HG02852 (cell line): ENCODE results near the gene YEATS2.
"Not testable (repeated sequence)": the region's sequence is repeated elsewhere in the genome, so short reads cannot be mapped to it uniquely, and the experiment has no call there.

Experiments
- ATAC-seq: cut with Tn5 transposase; IDR thresholded peaks from one replicate; pipeline ENCODE4 v1.9.1; 2021; ENCODE audit warnings: mild to moderate bottlenecking, moderate library complexity; ENCODE audit not compliant: unreplicated experiment

YEATS2 gene

DNA sequence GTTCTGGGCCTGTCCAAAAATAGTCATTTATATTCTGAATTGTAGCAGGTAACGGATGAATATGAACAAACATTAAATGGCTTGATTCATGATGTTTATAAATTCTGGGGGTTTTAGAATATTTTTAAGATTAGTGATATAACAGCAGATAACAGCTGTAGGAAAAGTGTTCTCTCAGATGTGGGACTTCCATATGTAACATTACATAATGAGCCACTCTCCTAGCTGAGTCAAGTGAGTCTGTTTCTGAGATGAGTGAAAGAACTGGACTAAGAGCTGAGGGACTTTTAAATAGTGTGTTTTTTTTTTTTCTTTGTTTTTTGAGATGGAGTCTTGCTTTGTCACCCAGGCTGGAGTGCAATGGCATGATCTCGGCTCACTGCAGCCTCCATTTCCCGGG, 13.9 kb downstream of the YEATS2 start:
- no peak for ATAC-seq

- no peak for ATAC-seq
Measured at GRCh38 chr3:183714622-183715021, 17.0 kb downstream of the YEATS2 start.

DNA sequence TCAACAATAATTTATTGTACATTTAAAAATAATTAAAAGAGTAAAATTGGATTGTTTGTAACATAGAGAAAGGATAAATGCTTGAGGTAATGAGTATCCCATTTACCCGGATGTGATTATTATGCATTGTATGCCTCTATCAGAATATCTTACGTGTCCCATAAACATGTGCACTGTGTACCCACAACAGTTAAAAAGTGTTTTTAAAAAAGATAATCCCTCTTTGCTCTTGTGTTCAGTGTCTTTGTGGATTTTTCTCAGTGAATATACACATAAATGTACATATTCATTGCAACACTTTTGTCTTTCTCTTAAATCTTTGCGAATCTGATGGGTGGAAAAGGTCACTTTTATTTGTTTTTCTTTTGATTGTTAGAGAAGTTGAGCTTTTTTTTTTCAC, 20.4 kb downstream of the YEATS2 start:
- no peak for ATAC-seq

GRCh38 chr3:183725387-183725786, 27.8 kb downstream of the YEATS2 start:
- ATAC-seq, result no peak

- no peak for ATAC-seq
Measured at GRCh38 chr3:183728204-183728603, 30.6 kb downstream of the YEATS2 start.

DNA sequence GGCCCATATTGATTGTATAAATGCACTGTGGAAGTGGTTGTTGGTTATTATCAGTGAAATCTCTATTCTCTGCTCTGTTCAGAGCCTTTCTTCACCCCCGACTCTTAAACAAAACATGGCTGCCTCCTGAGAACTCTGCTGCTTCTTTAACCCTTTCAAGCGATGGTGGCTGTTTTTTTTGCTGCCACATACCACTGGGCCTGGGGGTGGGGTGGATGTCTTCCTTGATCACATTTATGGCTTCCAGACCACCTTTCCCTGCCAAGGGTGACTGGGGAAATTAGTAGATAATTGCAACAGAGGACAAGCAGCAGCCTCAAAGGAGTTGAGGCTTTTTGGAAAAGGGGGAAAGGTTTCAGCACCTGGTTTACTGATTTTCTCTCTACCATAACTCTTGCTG, 32.8 kb downstream of the YEATS2 start:
- ATAC-seq, result no peak

DNA sequence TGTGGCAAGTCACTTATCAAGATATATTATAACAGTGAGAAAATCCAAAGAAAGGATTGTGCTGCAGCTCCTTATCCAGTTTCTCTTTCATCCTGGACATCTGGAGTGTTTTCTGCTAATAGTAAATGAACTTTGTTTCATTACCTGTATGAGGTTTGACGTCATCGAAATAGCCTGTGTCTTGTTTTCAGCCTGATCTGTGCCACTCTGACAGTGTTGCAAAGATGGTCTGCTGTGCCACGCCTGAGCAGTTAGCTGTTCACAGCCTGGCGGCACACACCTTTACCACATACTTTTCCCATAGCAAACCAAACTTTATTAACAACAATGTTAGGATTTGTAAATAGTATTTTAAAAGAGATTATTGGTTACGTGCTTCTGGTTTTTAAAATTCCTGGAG, 34.0 kb downstream of the YEATS2 start:
- no peak for ATAC-seq

- no peak for ATAC-seq
Measured at GRCh38 chr3:183733553-183733952, 36.0 kb downstream of the YEATS2 start.

GRCh38 chr3:183734750-183735494, 37.3 kb downstream of the YEATS2 start:
- no peak for ATAC-seq

DNA sequence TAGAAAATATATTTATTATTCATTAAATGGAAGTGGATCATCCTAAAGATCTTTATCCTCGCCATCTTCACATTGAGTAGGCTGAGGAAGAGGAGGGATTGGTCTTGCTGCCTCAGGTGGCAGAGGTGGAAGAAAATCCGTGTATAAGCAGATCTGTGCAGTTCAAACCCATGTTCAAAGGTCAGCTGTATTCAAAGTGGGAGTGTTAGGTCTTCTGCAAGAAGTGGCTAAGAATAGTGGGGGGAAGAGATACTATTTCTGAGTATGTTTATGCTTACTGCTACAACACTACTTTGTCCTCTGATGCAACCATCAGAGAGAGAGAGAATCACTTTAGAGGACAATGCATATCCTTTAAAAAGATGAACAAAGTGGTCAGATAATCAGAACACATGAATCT, 39.5 kb downstream of the YEATS2 start:
- no peak for ATAC-seq

- ATAC-seq, result not testable (repeated sequence)
Measured at GRCh38 chr3:183740154-183740553, 42.6 kb downstream of the YEATS2 start.

- ATAC-seq, result no peak
Measured at GRCh38 chr3:183743231-183743630, 45.6 kb downstream of the YEATS2 start.

DNA sequence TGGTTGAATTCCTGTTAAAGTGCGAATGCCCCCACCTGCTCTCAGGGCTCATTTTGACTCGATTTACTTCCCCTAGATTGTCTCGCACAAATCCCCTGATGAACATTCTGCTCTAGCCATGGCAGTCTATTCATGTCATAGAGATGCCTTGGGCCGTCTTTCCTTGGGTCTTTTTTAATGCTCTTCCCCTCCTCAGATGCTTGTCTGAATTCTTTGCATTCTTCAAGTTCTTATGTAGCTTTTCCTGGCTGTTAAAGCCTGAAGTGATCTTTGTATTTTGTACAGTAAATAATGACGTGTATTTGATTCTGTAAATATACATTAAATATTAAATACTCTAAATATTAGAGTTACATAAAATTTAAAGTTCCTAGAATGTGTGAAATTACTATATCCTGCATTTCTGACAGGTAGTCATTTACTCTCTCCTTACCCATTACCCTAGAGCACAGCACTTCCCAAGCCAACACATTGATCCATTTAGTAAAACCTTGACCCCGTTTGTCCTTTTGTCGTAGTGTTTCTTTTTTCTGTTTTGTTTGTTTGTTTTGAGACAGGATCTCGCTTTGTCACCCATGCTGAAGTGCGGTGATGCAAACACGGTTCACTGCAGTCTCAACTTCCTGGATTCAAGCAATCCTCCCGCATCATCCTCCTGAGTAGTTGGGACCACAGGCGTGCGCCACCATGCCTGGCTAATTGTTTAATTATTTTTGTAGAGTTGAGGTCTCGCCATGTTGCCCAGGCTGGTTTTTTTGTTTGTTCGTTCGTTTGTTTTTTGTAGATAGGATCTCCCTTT, 47.9 kb downstream of the YEATS2 start:
- ATAC-seq, result no peak

DNA sequence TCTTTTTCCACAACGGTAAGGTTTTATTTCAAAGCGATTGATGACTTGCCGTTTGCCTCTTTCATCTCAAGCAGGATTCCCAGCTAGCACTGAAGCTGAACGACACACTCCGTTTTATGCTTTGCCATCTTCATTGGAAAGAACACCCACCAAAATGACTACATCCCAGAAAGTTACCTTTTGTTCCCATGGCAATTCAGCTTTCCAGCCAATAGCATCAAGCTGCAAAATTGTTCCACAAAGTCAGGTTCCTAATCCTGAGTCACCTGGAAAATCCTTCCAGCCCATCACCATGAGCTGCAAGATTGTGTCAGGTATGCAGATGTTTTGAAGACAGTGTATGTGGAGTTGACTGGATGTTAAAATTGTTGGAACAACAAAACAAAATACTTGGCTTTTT, 56.5 kb downstream of the YEATS2 start:
- ATAC-seq, result no peak

DNA sequence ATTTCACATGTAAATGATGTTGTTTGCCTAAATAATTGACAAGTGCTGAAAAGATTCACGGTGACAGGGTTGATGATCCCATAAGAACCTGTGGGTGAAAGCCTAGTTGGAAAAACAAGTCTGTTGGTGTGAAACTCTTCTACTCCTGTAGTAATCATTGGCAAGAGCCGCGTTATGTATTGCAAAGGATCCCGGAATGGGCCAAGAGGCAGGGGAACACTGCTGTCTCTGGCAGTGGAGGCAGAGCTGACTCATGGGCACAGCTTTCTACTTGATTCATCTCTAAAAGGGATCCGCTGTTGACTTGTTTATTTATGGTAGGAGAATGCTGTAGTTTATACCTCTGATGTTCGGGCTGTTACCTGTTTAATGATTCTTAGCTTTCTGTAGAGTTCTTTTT, 64.7 kb downstream of the YEATS2 start:
- ATAC-seq, result no peak

GRCh38 chr3:183764847-183765731, 67.5 kb downstream of the YEATS2 start:
- ATAC-seq, result no peak

GRCh38 chr3:183766107-183766506, 68.5 kb downstream of the YEATS2 start:
- no peak for ATAC-seq

DNA sequence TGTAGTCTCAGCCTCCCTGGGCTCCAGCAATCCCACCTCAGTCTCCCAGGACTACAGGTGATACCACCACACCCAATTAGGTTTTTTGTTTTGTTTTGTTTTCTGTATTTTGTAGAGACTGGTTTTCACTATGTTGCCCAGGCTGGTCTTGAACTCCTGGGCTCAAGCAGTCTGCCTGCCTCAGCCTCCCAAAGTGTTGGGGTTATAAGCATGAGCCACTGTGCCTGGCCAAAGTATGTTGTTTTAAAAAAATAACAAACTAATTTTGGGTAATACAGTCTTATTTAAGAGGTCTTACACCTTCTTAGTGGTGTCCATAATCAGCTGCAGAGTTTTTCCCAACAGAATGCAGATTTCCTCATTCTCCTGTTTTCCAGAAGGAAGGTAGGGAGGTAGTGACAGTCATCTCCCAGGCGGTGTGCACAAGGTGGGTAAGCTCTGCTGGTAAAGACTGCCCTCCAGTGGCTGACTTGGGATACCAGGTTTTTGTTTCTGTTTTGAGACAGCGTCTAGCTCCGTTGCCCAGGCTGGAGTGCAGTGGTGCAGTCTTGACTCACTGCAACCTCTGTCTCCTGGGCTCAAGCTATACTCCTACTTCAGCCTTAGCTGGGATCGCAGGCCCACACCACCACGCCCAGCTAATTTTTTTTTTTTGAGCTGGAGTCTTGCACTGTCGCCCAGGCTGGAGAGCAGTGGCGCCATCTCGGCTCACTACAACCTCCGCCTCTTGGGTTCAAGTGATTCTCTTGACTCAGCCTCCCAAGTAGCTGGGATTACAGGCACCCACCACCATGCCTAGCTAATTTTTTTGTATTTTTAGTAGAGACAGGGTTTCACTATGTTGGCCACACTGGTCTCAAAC, 69.4 kb downstream of the YEATS2 start:
- ATAC-seq, result peak; percentile 84

DNA sequence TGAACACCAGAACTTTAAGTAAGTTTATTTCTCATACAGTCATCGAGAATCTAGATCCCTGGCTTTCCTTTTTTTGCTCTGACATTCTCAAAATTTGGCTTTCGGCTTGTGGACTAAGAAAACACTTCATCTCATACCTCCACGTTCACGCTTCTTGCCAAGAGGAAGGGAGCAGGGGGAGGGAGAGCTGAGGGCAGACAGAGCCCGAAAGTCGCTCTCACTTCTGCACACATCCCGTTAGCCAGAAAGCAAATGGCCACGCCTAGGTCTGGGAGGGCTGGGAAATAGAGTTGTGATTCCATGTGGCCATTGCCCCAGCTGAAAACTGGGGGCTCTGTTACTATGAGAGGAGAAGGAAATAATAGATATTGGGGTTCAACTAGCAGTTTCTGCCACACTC, 70.5 kb downstream of the YEATS2 start:
- ATAC-seq, result no peak

DNA sequence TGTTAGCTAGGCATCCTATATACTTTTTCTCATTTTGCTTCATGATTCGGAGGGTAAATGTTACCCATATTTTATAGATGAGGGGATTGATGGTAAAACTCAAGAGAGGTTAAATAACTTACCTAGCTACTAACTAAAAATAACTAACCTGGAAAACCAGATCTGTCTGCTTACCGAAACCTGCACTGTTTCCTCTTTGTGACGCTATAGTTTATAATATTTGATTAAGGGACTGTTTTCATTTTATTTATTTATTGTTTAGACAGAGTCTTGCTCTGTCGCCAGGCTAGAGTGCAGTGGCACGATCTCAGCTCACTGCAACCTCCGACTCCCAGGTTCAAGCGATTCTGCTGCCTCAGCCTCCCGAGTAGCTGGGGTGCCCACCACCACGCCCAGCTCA, 71.9 kb downstream of the YEATS2 start:
- ATAC-seq, result no peak
